ENCODE data around the gene FMNL2.

DNA sequence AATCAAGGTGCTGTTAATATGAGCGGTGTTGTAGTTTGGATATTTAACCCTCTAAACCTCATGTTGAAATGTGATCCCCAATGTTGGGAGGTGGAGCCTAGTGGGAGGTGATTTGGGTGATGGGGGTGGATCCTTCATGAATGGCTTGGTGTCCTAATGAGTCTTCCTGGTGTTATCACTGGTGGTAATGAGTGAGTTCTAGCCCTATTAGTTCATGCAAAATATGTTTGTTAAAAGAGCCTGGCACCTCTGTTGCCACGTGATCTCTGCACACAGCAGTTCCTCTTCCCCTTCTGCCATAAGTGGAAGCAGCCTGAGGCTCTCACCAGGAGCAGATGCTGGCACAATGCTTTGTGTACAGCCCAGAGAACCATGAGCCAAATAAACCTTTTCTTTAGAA is 158.4 kb downstream of the FMNL2 start:
- TF ChIP-seq POLR2AphosphoS5 (IDR thresholded peaks at IDR 0.05) (no peak), SMC3 (conservative IDR thresholded peaks at IDR 0.05; ENCODE audit: poor library complexity) (no peak), EP300 (conservative IDR thresholded peaks at IDR 0.05; ENCODE audit: poor library complexity, severe bottlenecking) (no peak), RAD21 (conservative IDR thresholded peaks at IDR 0.05) (no peak), TAF1 (IDR thresholded peaks at IDR 0.05; ENCODE audit: low read depth) (no peak)
- TF ChIP-seq, protein P1, sequence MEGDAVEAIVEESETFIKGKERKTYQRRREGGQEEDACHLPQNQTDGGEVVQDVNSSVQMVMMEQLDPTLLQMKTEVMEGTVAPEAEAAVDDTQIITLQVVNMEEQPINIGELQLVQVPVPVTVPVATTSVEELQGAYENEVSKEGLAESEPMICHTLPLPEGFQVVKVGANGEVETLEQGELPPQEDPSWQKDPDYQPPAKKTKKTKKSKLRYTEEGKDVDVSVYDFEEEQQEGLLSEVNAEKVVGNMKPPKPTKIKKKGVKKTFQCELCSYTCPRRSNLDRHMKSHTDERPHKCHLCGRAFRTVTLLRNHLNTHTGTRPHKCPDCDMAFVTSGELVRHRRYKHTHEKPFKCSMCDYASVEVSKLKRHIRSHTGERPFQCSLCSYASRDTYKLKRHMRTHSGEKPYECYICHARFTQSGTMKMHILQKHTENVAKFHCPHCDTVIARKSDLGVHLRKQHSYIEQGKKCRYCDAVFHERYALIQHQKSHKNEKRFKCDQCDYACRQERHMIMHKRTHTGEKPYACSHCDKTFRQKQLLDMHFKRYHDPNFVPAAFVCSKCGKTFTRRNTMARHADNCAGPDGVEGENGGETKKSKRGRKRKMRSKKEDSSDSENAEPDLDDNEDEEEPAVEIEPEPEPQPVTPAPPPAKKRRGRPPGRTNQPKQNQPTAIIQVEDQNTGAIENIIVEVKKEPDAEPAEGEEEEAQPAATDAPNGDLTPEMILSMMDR (IDR thresholded peaks at IDR 0.05; ENCODE audit: poor library complexity, severe bottlenecking), result no peak
- TF ChIP-seq, protein P2, sequence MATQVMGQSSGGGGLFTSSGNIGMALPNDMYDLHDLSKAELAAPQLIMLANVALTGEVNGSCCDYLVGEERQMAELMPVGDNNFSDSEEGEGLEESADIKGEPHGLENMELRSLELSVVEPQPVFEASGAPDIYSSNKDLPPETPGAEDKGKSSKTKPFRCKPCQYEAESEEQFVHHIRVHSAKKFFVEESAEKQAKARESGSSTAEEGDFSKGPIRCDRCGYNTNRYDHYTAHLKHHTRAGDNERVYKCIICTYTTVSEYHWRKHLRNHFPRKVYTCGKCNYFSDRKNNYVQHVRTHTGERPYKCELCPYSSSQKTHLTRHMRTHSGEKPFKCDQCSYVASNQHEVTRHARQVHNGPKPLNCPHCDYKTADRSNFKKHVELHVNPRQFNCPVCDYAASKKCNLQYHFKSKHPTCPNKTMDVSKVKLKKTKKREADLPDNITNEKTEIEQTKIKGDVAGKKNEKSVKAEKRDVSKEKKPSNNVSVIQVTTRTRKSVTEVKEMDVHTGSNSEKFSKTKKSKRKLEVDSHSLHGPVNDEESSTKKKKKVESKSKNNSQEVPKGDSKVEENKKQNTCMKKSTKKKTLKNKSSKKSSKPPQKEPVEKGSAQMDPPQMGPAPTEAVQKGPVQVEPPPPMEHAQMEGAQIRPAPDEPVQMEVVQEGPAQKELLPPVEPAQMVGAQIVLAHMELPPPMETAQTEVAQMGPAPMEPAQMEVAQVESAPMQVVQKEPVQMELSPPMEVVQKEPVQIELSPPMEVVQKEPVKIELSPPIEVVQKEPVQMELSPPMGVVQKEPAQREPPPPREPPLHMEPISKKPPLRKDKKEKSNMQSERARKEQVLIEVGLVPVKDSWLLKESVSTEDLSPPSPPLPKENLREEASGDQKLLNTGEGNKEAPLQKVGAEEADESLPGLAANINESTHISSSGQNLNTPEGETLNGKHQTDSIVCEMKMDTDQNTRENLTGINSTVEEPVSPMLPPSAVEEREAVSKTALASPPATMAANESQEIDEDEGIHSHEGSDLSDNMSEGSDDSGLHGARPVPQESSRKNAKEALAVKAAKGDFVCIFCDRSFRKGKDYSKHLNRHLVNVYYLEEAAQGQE (IDR thresholded peaks at IDR 0.05; ENCODE audit: borderline replicate concordance), result no peak
